A673 (cell line): ENCODE results near the gene CCDC33.
A peak's percentile ranks its signal among the peaks of the same experiment; 100 is the strongest.

ENCODE experiments used
- CTCF ChIP-seq: fragments of 300-800, 200-600 bp; sonication (generic); conservative IDR thresholded peaks from 2 replicates; pipeline ENCODE4 v1.5.1; 2017; ENCODE audit warnings: low read depth, mild to moderate bottlenecking, antibody characterized with exemption, low read length, moderate library complexity, mixed read lengths
- EZH2 ChIP-seq: fragments of 200-600 bp; sonication (generic); IDR thresholded peaks from 2 replicates; pipeline ENCODE4 v1.6.1; 2017; ENCODE audit warnings: borderline replicate concordance, low read depth, mild to moderate bottlenecking, mixed read lengths, antibody characterized with exemption, low read length; ENCODE audit not compliant: poor library complexity, severe bottlenecking

- TF ChIP-seq EZH2, result no peak
- peak; percentile 35 for TF ChIP-seq CTCF
Observed at GRCh38 chr15:74300057-74300795, 64.1 kb downstream of the CCDC33 start.
